ENCODE measurements around the gene PLPP6. TPM values are rescaled to one million over a fixed set of nuclear protein-coding genes. Genes with fewer than 3 reads are reported as not detected.
A peak's percentile ranks its signal among the peaks of the same experiment; 100 is the strongest.

Gene PLPP6
- total and polyA plus RNA-seq, 2 of the 8 experiments (the other 6 are each of a cell fraction or from before 2014, with no cell fraction given) = 11.8 to 13.3 TPM

DNA sequence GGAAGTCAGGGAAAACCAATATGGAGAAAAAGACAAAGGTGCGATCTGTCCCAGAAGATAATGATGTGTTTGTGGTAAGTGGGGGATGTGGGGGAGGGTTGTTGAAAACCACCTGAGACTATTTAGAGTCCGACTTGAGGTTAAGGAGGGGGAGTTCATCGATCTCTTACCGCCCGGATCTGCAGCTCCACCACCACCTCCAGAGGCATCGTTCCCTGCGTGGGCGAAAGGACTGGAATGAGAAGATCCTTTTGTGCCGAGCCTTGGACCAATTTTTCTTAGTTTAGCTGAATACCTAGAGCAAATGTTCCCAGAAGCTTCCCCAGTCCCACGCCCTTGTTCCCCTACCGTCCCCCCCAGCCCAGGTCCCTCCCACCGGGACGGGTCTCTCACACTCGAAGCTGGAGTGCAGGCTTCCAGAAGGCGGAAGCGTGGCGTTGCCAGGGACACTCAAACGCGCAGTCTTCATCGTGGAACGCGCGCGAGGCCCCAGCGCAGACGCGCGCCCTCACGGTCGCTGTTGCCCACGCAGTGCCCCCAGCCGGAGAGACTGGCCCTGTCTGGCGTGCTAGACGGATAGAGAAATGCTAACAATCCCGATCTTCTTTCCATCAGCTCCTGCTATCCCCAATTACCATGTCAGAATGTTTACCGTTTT is 4.1 kb downstream of the PLPP6 start, which contains the start of gene SPATA6L (continued):
- TF ChIP-seq TBP (IDR thresholded peaks at IDR 0.05; ENCODE audit: low read depth, low read length) (peak; percentile 24; the same call in 1 of the 2 replicates), POLR2A (IDR thresholded peaks at IDR 0.05; ENCODE audit: control extremely low read depth in 1 of 2, low read depth in 2 of 2, low read length in 2 of 2) (peak in 1 of 2 experiments; percentile 46; a peak in 2 of 3 replicates), POLR2AphosphoS5 (IDR thresholded peaks at IDR 0.05; ENCODE audit: low read depth, low read length) (0 out of 2 replicates have a peak, but pooled peaks have one; percentile 42), TAF7 (optimal IDR thresholded peaks at IDR 0.05; ENCODE audit: borderline replicate concordance, low read depth, low read length) (no peak), BRCA1 (IDR thresholded peaks at IDR 0.05; ENCODE audit: low read depth, low read length) (no peak), KDM4A (IDR thresholded peaks at IDR 0.05; ENCODE audit: low read depth, low read length, severe bottlenecking) (peak; percentile 38)
- TF ChIP-seq, protein P1, sequence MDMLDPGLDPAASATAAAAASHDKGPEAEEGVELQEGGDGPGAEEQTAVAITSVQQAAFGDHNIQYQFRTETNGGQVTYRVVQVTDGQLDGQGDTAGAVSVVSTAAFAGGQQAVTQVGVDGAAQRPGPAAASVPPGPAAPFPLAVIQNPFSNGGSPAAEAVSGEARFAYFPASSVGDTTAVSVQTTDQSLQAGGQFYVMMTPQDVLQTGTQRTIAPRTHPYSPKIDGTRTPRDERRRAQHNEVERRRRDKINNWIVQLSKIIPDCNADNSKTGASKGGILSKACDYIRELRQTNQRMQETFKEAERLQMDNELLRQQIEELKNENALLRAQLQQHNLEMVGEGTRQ (IDR thresholded peaks at IDR 0.05; ENCODE audit: low read length) = no peak

Data from H1 (cell line).